ENCODE data around the gene SGMS2. TPM values are rescaled to one million over a fixed set of nuclear protein-coding genes. Genes with fewer than 3 reads are reported as not detected.

SGMS2 gene
- total and polyA plus RNA-seq, 4 donors = 10.0 to 124 (median 46.4) TPM

DNA sequence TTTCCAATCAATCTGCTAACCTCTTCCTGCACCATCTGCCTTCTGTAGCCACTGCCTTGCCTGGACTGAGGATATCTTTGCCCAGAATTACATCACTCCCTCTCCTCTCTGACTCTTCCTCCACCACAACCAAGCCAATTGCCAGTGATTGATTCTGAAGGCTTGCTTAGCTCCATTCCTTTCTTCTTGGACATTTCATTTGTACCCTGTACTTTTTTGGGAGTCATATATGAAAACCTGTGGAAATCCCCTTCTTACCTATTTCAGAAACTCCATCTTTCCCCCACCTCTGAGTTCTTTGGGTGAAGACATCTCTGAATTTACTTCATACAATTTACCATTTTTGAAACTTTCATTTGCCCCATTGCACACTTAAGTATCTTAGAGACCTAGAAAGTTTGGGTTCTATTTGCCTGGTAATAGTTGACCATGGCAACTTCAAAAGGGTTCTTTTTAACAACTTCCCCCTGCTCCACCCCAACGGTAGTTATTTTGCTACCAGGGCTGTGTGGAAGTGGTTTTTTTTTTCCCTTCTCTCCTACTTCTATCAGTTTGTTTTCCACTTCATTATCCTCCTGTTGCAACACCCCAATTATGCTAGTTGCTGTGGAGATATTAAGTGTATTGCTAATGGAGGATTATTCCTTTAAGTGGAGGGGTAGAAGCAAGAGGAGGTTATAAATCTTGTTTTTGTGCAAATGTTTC, 14.3 kb downstream of the SGMS2 start:
- Histone ChIP-seq H3K27me3 (ENCODE audit: control insufficient read depth in 3 of 3, insufficient read depth in 3 of 3, low read length in 2 of 3) (peaks cover 0 to 4% (median 0%) of the 10 kb centered on the region in 3 donors), H3K36me3 (ENCODE audit: control insufficient read depth in 4 of 4, insufficient read depth in 4 of 4, low read length in 4 of 4) (no peaks in the 10 kb centered on the region), H3K4me1 (ENCODE audit: control insufficient read depth in 5 of 5, insufficient read depth in 5 of 5, low read length in 5 of 5) (peaks cover 0 to 34% (median 0%) of the 10 kb centered on the region in 5 donors), H3K9me3 (ENCODE audit: control insufficient read depth in 4 of 4, insufficient read depth in 3 of 4, low read length in 3 of 4) (no peaks in the 10 kb centered on the region), H3K9ac (ENCODE audit: insufficient read depth in 1 of 2, low read length in 2 of 2) (no peak overlapping the region), H3K27ac (ENCODE audit: low read depth in 1 of 2, low read length in 1 of 2) (peak overlapping the region in 1 of 2 donors; percentile 91), H3K4me3 (no peak overlapping the region)
- 24 to 29% methylated on average over 1 of the region's 1 CpG for WGBS, 2 donors
- TF ChIP-seq, protein P1, sequence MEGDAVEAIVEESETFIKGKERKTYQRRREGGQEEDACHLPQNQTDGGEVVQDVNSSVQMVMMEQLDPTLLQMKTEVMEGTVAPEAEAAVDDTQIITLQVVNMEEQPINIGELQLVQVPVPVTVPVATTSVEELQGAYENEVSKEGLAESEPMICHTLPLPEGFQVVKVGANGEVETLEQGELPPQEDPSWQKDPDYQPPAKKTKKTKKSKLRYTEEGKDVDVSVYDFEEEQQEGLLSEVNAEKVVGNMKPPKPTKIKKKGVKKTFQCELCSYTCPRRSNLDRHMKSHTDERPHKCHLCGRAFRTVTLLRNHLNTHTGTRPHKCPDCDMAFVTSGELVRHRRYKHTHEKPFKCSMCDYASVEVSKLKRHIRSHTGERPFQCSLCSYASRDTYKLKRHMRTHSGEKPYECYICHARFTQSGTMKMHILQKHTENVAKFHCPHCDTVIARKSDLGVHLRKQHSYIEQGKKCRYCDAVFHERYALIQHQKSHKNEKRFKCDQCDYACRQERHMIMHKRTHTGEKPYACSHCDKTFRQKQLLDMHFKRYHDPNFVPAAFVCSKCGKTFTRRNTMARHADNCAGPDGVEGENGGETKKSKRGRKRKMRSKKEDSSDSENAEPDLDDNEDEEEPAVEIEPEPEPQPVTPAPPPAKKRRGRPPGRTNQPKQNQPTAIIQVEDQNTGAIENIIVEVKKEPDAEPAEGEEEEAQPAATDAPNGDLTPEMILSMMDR (IDR thresholded peaks at IDR 0.05; ENCODE audit: control extremely low read depth, extremely low read depth) = no peak
- peak; percentile 14 for ATAC-seq (ENCODE audit: insufficient read depth, low FRiP score)
- DNase-seq = no peak

DNA sequence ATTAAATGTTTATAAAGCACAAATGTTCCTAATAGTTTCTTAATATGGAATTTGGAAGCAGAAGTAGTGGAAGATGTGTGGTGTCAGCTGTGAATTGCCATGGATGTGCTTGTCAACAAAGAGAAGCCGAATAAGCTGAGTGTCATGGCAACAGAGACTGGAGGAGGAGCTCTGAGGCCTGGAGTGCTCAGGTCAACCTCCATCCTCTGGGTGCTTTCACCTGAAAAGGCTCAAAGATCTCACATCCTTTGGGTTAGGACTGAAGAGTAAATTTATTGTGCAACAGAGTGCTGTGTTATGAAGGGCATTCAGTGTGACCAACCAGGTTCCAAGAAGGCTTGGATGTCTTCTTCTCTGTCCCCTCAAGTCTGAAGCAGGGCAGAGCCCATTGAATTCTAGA, 18.7 kb downstream of the SGMS2 start:
- TF ChIP-seq, protein P1 (IDR thresholded peaks at IDR 0.05; ENCODE audit: control extremely low read depth, extremely low read depth) = no peak
- no peaks in the 10 kb centered on the region for H3K9me3 ChIP-seq (ENCODE audit: control insufficient read depth in 4 of 4, insufficient read depth in 3 of 4, low read length in 3 of 4)
- no peak overlapping the region for H3K9ac ChIP-seq (ENCODE audit: insufficient read depth in 1 of 2, low read length in 2 of 2)
- H3K27ac ChIP-seq (ENCODE audit: low read depth in 1 of 2, low read length in 1 of 2) = no peak overlapping the region
- peaks cover 0 to 4% (median 0%) of the 10 kb centered on the region in 3 donors for H3K27me3 ChIP-seq (ENCODE audit: control insufficient read depth in 3 of 3, insufficient read depth in 3 of 3, low read length in 2 of 3)
- no peak overlapping the region for H3K4me3 ChIP-seq
- H3K4me1 ChIP-seq (ENCODE audit: control insufficient read depth in 5 of 5, insufficient read depth in 5 of 5, low read length in 5 of 5) = peaks cover 0 to 16% (median 0%) of the 10 kb centered on the region in 5 donors
- no peak for DNase-seq
- WGBS, 2 donors = 39 to 63% methylated on average over 1 of the region's 1 CpG
- no peak for ATAC-seq (ENCODE audit: insufficient read depth, low FRiP score)
- no peaks in the 10 kb centered on the region for H3K36me3 ChIP-seq (ENCODE audit: control insufficient read depth in 4 of 4, insufficient read depth in 4 of 4, low read length in 4 of 4)

DNA sequence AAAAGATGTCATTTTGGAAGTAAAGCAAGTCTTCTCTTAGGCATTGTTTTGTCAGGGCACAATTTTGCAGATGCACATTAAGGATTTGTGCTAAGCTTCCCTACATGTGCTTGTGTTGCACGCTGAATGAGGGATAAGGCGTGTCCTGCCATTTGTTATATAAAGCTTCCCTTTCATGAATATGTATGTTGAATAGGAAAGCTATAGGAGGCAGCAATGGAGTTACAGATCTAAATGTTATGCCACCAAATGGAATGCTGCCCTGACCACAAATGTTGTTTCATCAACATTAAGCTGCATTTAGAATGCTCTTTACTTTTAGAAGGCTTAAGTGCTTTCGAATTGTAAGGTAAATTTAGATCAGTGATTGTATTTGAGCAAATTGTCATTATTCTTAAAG, 20.9 kb downstream of the SGMS2 start:
- TF ChIP-seq, protein P1 (IDR thresholded peaks at IDR 0.05; ENCODE audit: control extremely low read depth, extremely low read depth) = no peak
- H3K4me3 ChIP-seq = no peak overlapping the region
- peaks cover 0 to 13% (median 0%) of the 10 kb centered on the region in 5 donors for H3K4me1 ChIP-seq (ENCODE audit: control insufficient read depth in 5 of 5, insufficient read depth in 5 of 5, low read length in 5 of 5)
- ATAC-seq (ENCODE audit: insufficient read depth, low FRiP score) = no peak
- H3K9ac ChIP-seq (ENCODE audit: insufficient read depth in 1 of 2, low read length in 2 of 2) = no peak overlapping the region
- no peaks in the 10 kb centered on the region for H3K36me3 ChIP-seq (ENCODE audit: control insufficient read depth in 4 of 4, insufficient read depth in 4 of 4, low read length in 4 of 4)
- no peak for DNase-seq
- no peak overlapping the region for H3K27ac ChIP-seq (ENCODE audit: low read depth in 1 of 2, low read length in 1 of 2)
- 84 to 93% methylated on average over 3 of the region's 3 CpGs for WGBS, 2 donors
- no peaks in the 10 kb centered on the region for H3K9me3 ChIP-seq (ENCODE audit: control insufficient read depth in 4 of 4, insufficient read depth in 3 of 4, low read length in 3 of 4)
- H3K27me3 ChIP-seq (ENCODE audit: control insufficient read depth in 3 of 3, insufficient read depth in 3 of 3, low read length in 2 of 3) = peaks cover 0 to 2% (median 0%) of the 10 kb centered on the region in 3 donors

Measured in lung (tissue), 12 donors.